Fibroblast of skin of back (primary cell): Measurements from ENCODE around the gene SGTA. TPM values are rescaled to one million over a fixed set of nuclear protein-coding genes. Genes with fewer than 3 reads are reported as not detected.
A peak's percentile ranks its signal among the peaks of the same experiment; 100 is the strongest.
"Not testable (repeated sequence)": the region's sequence is repeated elsewhere in the genome, so short reads cannot be mapped to it uniquely, and the experiment has no call there.

Source experiments
- DNase-seq: peaks from one replicate; pipeline ENCODE4 v3.0.0-alpha.2; 2013
- polyA plus RNA-seq, 2 experiments: library from polyadenylated mRNA; unstranded; fragments of 120-200 nt; gene quantifications; one replicate each; pipeline ENCODE4 v1.2.1, GENCODE V29; 2013; ENCODE audit not compliant: insufficient read length in 2 of 2

The SGTA gene, protein sequence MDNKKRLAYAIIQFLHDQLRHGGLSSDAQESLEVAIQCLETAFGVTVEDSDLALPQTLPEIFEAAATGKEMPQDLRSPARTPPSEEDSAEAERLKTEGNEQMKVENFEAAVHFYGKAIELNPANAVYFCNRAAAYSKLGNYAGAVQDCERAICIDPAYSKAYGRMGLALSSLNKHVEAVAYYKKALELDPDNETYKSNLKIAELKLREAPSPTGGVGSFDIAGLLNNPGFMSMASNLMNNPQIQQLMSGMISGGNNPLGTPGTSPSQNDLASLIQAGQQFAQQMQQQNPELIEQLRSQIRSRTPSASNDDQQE
- 77.5 TPM for polyA plus RNA-seq (2013, experiment 1 of 2; ENCODE audit: insufficient read length)
- polyA plus RNA-seq (2013, experiment 2 of 2; ENCODE audit: insufficient read length): 44.5 TPM

DNA sequence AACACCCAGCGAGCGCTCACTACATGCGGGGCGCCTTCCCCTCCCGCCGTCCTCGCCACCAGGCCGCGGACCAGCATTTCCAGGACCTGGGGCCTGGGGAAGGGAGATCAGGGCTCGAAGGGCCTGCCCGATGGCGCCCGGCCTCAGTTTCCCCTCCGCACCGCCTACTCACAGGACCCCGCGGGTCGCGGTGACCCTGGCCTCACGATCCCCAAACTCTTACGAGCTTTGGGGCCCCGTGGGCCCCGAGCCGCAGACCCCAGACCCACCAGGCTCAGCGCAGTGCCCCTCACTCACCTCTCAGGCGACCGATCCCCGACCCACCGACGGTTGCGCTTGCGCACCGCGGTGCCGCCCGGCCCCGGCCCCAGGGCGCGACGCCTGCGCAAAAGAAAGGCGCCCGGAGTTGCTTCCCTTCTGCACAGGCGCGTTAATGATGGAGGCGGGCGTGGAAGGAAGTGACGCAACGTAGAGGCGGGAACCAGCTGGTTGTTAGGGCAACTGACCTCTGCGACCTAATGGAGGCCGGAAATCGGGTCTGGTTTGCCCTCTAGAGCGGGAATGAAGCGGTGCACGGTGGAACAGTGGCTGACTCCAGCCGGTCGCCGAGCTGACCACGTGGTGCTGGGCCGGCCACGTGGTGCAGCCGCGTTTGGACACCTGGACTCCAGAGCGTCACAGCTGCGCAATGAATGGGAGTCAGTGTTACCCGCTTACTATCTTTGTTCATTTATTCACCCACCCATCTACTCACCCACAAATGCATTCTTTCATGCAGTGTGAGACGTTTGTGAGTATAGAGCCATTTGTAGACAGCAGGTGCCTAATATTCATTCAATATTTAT is at the start of gene SGTA:
SGTA (minus strand) TSS at position 338 of the 845 bp plus-strand sequence. CDS start 14,205 bp downstream, outside the sequence.
- DNase-seq: peak; percentile 99

GRCh38 chr19:2827840-2828489 is 44.9 kb upstream of the SGTA start:
- DNase-seq: no peak

DNA sequence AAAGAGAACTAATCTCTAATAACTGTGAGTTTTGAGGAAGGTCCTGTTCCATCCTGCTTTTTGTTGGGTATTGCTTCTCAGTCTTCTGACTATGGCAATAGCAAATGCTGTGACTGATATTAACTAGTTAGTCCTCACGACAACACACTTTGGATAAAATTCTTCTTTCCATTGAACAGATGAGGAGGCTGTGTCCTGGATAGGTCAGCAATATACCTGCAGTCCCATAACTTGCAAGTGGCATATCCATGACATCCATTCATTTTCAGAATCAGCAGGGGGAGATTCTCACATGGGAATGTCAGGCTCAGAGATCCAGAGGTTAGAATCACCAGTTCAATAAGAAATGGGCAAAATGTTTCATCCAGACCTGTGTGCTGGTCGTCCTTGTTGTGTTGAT is 43.9 kb upstream of the SGTA start:
- no peak for DNase-seq

GRCh38 chr19:2824129-2824528 is 41.1 kb upstream of the SGTA start:
- no peak for DNase-seq

DNA sequence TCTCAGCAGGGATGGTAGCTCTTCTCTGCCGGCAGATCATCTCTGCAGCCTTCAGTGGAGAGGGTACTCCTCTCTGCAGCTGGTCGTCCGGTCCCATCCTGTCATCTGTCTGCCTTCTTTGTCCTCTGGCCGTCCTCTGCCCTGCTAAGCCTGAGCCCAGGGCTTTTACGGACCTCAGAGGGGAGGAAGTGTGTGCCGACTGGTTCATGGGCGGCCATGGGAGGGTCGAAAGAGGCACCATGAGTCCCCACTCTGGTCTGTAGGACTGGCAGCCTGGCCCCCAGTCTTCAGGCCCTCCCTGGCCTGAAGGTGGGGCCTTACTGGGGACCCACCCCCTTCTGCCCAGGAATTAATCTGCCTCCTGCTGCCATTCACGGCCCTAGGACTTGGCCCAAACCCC is 40.6 kb upstream of the SGTA start:
- no peak for DNase-seq

GRCh38 chr19:2822846-2823245 is 39.8 kb upstream of the SGTA start:
- no peak for DNase-seq

- DNase-seq: no peak
These were observed 37.1 kb upstream of the SGTA start for GRCh38 chr19:2820112-2820702.

- peak; percentile 90 for DNase-seq
These were observed 36.6 kb upstream of the SGTA start, which contains the start of gene ZNF554 for GRCh38 chr19:2819540-2820111. ZNF554 (plus strand) TSS chr19:2819868; CDS start chr19:2820072, 204 bp downstream.

DNA sequence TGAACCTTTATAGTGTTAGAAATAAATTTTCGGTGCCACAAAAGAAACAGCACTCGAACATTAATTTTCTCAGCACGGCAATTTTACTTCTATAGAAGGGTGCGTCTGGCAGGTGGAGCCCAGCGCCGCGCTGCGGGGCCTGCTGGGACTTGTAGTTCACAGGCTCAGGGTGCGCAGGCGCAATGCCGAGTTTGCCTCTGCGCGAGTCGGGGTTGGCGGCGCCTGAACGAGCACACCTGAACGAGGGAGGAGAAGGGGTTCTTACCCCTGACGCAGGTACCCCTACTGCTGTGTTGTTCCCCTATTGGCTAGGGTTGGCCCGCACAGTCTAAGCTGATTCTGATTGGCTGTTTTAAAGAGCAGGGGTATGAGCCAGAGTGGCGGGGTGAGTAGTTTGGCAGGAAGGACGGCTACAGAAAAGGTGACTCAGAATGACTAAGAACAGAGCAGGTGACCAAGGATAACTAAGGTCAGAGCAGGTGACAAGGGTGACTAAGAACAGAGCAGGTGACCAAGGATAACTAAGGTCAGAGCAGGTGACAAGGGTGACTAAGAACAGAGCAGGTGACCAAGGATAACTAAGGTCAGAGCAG is 34.3 kb upstream of the SGTA start:
- DNase-seq: not testable (repeated sequence)

DNA sequence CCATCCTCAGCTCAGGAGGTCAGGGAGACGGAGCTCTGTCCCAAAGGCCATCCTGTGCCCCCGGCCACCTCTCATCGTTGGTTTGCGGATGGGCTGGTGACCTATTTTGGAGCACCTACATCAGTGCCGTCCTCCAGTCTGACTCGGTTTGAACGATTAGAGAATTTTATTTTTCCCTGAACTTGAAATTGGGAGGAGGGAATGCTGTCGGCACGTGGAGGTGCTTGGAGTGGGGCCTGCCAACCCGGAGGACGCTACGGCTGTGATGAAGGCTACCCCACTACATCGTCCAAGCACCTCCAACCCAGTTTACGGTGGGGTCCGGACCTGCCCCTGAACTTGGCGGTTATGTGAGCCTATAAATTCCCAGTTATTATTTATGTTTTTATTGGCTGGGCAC is 33.6 kb upstream of the SGTA start:
- no peak for DNase-seq

GRCh38 chr19:2815923-2816322 is 32.9 kb upstream of the SGTA start:
- DNase-seq: no peak

GRCh38 chr19:2815191-2815614 is 32.1 kb upstream of the SGTA start:
- no peak for DNase-seq

- DNase-seq: no peak
These were observed 31.4 kb upstream of the SGTA start for GRCh38 chr19:2814426-2814825.

DNA sequence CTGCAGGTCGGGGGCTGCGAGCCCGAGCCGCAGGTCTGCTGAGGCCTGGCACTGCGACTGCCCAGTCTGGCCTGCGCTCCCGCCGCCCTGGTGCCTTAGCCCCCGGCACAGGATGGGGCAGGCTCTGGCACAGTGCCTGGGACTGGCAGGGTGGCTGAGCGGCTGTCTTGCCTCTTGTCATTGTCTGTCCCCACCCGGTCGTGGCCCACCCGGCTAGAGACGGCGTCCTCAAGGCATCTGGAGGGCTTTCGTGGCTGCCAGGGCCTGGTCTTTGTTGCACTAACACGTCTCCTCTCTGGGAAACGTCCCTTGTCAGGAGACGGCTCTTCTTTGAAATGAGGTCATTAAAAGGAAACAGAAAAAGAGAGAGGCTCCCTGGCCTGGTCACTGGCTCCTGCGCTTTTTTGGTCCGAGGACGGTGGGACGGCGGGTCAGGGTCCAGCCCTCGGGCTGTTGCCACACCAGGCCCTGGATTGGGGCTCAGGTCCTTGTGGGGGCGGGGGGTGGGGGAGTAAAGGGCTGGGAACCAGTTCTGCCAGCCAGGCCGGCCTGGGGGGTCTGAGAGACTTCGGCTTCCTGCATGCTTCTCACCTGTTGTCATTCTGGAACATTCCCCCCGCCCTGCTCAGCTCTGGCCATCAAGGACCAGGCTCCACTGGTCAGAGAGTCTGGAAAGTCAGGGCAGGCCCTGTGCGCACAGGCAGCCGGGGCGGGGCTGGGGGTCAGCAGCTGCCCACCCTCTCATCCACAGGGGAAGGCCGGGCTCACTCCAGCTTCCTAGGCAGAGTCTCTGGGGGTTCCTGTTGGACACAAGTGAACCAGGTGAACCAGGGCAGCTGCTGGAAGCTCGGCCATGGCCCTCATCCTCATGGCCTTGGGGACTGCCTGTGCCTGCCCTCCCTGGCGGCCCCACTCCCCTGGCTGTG is 30.4 kb upstream of the SGTA start:
- DNase-seq: no peak

GRCh38 chr19:2812414-2813234 is 29.6 kb upstream of the SGTA start:
- DNase-seq: no peak

- DNase-seq: no peak
These were observed 28.8 kb upstream of the SGTA start for GRCh38 chr19:2811735-2812413.

GRCh38 chr19:2811221-2811722 is 28.2 kb upstream of the SGTA start:
- DNase-seq: no peak

DNA sequence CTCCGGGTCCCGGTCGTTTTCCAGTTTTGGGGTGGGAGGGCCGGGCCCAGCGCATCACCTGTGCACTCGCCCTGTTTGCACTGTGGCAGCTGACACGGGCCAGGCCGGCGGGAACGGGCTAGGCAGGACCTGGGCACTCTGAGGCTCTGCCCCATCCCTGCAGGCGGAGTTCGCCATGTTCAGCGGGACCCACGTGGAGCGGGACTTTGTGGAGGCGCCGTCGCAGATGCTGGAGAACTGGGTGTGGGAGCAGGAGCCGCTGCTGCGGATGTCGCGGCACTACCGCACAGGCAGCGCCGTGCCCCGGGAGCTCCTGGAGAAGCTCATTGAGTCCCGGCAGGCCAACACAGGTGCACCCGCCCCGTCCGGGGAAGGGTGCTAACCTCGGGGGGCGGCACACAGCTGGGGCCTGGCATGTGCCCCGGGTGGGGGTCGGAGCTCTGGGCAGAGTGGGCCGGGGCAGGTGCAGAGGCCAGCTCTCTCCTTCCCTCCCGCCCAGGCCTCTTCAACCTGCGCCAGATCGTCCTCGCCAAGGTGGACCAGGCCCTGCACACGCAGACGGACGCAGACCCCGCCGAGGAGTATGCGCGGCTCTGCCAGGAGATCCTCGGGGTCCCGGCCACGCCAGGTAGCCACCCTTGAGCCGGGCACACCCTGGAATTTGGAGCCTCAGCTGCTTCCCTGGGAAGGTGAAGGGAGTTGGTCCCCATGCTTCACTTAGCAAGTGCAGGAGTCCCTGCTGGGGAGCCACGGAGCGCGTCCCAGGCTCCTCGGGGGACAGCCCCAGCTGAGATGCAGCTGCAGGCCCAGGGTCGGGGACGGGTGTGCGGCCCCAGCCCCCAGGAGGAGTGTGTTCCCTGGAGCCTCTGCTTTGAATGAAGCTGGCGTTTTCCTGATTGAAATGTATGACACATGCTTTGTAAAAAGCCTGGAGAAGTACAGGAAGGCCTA is 27.3 kb upstream of the SGTA start:
- no peak for DNase-seq
